Cardiac fibroblast (primary cell): ENCODE measurements around the gene ZBTB8A.

Experiments used
- DNase-seq, 2 donors: peaks; one replicate each; pipeline versions ENCODE4 v3.0.0 to v3.0.0-alpha.2; 2010; ENCODE audit warnings: low read depth in 2 of 2
- H3K4me3 ChIP-seq, 2 donors: replicated peaks in 1 of 2; 1 replicate in 1 of 2; 2 replicates in 1 of 2; pipeline ENCODE4 v1.5.1; 2011; ENCODE audit warnings: low read depth in 2 of 2, low read length in 2 of 2, mild to moderate bottlenecking in 2 of 2, moderate library complexity in 1 of 2
- CTCF ChIP-seq: IDR thresholded peaks from one replicate; pipeline ENCODE4 v1.5.1; 2011; ENCODE audit warnings: low read depth, mild to moderate bottlenecking, low read length, inconsistent platforms

The ZBTB8A gene

DNA sequence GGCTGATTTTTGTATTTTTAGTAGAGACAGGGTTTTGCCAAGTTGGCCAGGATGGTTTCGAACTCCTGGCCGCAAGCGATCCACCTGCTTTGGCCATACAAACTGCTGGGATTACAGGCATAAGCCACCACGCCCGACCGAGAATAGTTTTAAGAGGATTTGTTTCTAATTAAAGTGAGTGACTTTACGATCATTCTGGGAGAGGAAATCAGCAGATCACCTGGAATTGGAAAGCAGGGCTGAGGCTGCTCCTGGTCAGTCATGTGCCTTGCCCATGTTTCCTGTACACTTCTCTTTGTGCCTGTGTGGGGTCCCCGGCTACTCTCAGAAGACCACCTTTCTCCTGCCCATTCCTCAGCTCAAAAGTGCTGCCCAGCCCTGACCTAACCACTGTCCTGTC, 40.5 kb upstream of the ZBTB8A start:
- H3K4me3 ChIP-seq: no peak overlapping the region
- no peak for TF ChIP-seq CTCF
- no peak for DNase-seq

DNA sequence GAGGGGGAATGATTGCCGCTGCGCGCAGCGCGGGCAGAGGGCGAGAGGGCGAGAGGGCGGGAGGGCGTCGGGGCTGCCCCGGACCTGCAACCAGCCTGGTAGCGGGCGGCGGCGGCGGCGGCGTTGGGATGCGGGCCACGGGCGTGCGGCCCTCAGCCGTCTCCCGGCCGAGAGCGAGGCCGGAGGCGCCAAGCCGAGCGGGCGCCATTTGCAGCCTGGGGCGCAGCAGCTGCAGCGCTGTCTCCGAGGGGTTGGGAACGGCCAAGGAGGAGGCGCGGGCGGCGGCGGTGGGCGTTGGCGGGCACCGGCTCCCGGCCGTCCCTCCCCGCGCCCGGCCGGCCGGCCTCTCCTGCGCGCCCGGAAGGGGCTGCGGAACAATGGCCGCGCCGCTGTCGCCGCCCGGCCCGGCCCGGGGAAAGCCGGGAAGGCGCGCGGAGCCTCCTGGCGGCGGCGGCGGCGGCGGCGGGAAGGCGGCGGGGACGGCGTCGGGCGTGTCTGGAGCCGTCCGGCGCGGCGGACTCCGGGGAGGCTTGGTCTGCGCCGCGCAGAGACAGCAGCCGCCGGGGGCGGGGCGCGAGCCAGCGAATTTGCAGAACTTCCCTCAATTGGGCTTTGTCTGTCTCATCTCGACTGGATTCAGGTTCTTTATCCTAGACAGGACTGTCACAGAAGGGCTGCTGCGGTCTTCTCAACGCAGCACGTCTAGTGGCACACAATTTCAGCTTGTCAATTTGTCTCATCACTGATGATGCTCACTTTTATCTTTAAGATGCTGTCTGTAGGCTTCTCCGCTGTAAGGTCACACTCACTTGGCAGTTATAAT, 38.6 kb upstream of the ZBTB8A start:
- H3K4me3 ChIP-seq: peak overlapping the region; percentile 49 to 59
- DNase-seq: peak; percentile 59 to 70
- no peak for TF ChIP-seq CTCF

DNA sequence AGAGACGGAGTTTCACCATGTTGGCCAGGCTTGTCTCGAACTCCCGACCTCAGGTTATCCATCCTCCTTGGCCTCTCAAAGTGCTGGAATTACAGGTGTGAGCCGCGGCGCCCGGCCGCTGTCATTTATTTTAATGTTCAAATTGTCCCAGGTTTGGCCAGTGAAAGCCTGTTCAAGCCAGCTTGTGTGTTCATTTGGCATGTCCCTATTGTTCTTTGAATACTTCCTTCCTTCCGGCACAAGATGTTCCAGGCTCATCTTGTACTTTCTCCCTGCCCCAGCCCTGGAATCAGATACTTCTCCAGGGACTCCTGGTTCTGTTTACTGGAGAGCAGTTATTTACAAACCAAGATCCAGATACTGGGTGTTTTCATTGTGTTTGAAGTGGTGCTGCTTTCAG, 37.4 kb upstream of the ZBTB8A start:
- peak; percentile 47 to 58 for DNase-seq
- TF ChIP-seq CTCF: no peak
- no peak overlapping the region for H3K4me3 ChIP-seq

GRCh38 chr1:32503153-32503552, 36.1 kb upstream of the ZBTB8A start:
- no peak overlapping the region for H3K4me3 ChIP-seq
- DNase-seq: no peak
- TF ChIP-seq CTCF: no peak

- TF ChIP-seq CTCF: no peak
- DNase-seq: no peak
- no peak overlapping the region for H3K4me3 ChIP-seq
Measured at GRCh38 chr1:32507021-32507420, 32.2 kb upstream of the ZBTB8A start.

DNA sequence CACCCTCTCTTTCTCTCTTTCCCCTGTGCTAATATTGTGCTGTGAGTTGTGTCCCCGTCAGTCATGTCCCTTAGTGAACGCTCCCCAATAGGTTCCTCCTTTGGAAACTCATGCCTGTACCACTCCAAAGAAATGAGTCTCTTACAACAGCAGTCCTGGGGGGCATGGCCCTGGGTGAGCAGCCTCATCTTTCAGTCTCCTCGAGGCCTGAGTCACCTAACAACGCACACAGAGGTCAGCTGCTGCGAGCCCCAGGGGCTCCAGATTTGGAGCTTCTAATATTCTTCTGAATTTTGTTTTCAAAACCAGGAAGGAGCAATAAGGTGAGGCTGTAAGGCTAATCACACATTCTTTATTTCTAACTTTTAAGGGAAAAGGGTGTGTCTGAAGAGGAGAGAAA, 30.5 kb upstream of the ZBTB8A start:
- no peak overlapping the region for H3K4me3 ChIP-seq
- DNase-seq: peak in 1 of 2 donors; percentile 38
- no peak for TF ChIP-seq CTCF

DNA sequence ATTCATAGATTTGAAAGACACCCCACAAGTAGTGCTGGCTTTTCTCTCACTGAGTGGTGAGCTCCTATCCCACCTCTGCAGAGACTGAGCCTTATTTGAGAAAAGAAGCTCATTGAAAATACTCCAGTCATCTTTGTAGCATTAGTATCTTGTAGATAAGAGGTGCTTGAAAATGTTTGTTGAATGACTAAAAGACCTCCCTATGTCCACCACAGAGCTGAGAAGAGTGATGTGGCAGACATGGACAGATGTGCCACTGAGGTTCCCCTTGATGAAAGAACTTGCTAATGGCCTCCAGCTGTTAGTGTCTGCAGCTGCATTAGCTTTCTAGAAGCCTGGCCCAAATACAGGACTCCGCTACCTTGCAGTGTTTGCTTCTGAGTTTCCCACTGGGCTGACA, 29.3 kb upstream of the ZBTB8A start:
- no peak for DNase-seq
- TF ChIP-seq CTCF: no peak
- no peak overlapping the region for H3K4me3 ChIP-seq
